GM13977 (cell line): Measurements from ENCODE around the gene DAG1.

Experiments used
- DNase-seq: peaks from one replicate; pipeline ENCODE4 v3.0.0; 2012; ENCODE audit warnings: low spot score
- in situ Hi-C: fragments of 300-500 bp; cut with MboI; formaldehyde crosslinking; loops from one replicate; pipeline ENCODE4 v1.12.0; 2022; ENCODE audit warnings: low sequenced_read_pairs, low pct_unique_long_range_greater_than_20kb, mixed read lengths, inconsistent platforms; ENCODE audit not compliant: unreplicated experiment
- TF ChIP-seq, protein P1 (sequence below): IDR thresholded peaks from 2 replicates; pipeline ENCODE4 v1.5.1; 2012; ENCODE audit warnings: mild to moderate bottlenecking, control low read depth; ENCODE audit not compliant: insufficient read depth; ENCODE audit errors: extremely low read depth, missing control alignments

DAG1 gene

DNA sequence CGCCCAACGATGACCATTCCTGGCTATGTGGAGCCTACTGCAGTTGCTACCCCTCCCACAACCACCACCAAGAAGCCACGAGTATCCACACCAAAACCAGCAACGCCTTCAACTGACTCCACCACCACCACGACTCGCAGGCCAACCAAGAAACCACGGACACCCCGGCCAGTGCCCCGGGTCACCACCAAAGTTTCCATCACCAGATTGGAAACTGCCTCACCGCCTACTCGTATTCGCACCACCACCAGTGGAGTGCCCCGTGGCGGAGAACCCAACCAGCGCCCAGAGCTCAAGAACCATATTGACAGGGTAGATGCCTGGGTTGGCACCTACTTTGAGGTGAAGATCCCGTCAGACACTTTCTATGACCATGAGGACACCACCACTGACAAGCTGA, 61.6 kb downstream of the DAG1 start:
- TF ChIP-seq, protein P1, sequence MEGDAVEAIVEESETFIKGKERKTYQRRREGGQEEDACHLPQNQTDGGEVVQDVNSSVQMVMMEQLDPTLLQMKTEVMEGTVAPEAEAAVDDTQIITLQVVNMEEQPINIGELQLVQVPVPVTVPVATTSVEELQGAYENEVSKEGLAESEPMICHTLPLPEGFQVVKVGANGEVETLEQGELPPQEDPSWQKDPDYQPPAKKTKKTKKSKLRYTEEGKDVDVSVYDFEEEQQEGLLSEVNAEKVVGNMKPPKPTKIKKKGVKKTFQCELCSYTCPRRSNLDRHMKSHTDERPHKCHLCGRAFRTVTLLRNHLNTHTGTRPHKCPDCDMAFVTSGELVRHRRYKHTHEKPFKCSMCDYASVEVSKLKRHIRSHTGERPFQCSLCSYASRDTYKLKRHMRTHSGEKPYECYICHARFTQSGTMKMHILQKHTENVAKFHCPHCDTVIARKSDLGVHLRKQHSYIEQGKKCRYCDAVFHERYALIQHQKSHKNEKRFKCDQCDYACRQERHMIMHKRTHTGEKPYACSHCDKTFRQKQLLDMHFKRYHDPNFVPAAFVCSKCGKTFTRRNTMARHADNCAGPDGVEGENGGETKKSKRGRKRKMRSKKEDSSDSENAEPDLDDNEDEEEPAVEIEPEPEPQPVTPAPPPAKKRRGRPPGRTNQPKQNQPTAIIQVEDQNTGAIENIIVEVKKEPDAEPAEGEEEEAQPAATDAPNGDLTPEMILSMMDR: no peak
- in situ Hi-C loops: no loop called here
- no peak for DNase-seq

DNA sequence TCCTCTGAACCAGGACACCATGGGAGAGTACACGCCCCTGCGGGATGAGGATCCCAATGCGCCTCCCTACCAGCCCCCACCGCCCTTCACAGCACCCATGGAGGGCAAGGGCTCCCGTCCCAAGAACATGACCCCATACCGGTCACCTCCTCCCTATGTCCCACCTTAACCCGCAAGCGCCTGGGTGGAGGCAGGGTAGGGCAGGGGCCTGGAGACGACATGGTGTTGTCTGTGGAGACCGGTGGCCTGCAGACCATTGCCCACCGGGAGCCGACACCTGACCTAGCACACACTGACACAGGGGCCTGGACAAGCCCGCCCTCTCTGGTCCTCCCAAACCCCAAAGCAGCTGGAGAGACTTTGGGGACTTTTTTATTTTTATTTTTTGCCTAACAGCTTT, 63.0 kb downstream of the DAG1 start:
- in situ Hi-C loops: no loop called here
- TF ChIP-seq, protein P1: no peak
- no peak for DNase-seq

DNA sequence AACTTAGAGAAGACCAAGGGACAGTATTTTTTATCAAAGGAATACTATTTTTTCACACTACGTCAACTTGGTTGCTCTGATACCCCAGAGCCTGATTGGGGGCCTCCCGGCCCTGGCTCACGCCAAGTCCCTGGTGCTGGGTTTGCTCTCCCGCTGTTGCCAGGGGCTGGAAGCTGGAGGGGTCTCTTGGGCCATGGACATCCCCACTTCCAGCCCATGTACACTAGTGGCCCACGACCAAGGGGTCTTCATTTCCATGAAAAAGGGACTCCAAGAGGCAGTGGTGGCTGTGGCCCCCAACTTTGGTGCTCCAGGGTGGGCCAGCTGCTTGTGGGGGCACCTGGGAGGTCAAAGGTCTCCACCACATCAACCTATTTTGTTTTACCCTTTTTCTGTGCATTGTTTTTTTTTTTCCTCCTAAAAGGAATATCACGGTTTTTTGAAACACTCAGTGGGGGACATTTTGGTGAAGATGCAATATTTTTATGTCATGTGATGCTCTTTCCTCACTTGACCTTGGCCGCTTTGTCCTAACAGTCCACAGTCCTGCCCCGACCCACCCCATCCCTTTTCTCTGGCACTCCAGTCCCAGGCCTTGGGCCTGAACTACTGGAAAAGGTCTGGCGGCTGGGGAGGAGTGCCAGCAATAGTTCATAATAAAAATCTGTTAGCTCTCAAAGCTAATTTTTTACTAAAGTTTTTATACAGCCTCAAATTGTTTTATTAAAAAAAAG, 63.9 kb downstream of the DAG1 start:
- in situ Hi-C loops: no loop called here
- no peak for DNase-seq
- TF ChIP-seq, protein P1: no peak

DNA sequence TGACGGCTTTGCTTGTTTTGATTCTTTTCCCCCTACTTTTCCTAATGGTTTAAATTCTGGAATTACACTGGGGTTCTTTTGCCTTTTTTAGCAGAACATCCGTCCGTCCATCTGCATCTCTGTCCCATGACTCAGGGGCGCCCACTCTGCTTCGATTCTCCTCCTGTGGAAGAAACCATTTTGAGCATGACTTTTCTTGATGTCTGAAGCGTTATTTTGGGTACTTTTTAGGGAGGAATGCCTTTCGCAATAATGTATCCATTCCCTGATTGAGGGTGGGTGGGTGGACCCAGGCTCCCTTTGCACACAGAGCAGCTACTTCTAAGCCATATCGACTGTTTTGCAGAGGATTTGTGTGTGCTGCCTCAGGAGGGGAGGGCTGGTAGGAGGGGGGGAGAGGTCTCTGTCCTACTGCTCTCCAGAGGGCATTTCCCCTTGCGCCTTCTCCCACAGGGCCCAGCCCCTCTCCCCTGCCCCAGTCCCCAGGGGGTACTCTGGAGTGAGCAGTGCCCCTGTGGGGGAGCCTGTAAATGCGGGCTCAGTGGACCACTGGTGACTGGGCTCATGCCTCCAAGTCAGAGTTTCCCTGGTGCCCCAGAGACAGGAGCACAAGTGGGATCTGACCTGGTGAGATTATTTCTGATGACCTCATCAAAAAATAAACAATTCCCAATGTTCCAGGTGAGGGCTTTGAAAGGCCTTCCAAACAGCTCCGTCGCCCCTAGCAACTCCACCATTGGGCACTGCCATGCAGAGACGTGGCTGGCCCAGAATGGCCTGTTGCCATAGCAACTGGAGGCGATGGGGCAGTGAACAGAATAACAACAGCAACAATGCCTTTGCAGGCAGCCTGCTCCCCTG, 64.7 kb downstream of the DAG1 start:
- no peak for DNase-seq
- in situ Hi-C loops: no loop called here
- TF ChIP-seq, protein P1: no peak

DNA sequence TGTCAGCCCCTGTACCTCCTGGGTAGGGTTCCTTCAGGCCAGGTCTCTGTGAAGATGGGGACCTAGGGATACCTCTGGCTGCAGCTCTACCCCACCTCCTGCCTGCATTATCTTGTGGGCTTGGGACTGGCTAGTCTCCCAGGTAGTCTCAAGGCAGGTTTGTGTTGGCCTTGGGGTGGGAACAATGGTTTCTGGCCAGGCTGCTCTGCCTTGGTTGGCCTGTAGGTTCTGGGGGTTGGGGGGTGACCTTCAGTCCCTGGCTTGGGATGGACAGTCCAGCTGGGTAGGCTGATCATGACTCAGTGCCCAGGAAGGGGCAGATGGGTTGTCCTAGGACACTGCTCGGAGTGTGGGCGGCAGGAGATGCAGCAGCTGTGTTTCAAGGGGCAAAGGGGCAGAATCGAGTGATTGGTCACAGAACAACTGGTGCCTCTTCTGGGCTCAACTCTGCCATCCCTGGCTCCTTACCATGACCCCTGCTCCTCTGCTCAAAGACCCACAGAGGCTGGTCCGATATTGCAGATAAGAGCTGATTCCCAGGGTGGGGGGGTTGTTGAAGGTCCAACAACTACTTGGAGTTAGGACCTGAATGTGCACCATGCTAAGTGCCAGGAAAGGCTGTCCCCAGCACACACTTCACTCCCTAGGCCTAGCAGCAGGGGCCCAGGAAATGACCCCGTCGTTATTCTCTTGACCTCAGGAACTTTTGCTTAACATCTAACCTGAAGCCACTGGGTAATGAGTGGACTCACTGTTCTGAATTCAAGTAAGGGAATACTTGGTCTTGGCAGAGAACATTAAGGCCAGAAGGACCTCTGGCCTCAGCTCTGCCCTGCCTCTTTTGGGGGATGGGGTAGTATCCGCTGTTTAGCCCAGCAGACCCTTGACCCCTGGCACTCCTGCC, 66.2 kb downstream of the DAG1 start:
- DNase-seq: no peak
- in situ Hi-C loops: no loop called here
- TF ChIP-seq, protein P1: no peak

DNA sequence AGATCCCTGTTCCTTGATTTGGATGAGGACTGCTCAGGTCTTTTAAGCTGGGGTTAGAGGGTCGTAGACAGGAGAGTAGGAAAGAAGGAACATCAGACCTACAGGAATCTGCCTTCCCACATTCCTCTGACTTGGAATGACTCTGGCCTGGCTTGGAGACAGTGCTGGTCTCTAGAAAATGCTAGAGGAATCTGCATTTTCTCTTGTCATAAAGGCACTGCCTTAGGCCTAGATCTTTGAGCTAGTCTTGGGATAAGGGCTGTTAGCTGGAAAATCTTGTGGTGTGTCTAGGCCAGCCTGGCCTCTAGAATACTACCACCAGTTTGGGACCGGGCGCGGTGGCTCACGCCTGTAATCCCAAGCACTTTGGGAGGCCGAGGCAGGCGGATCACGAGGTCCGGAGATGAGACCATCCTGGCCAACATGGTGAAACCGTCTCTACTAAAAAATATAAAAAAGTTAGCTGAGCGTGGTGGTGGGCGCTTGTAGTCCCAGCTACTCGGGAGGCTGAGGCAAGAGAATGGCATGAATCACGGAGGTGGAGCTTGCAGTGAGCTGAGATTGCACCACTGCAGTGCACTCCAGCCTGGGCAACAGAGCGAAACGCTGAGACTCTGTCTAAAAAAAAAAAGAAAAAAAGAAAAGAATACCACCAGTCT, 66.9 kb downstream of the DAG1 start:
- no peak for DNase-seq
- TF ChIP-seq, protein P1: no peak
- in situ Hi-C loops: no loop called here
